Liver (tissue), 9 donors: ENCODE data around the gene FLNC. TPM values are rescaled to one million over a fixed set of nuclear protein-coding genes. Genes with fewer than 3 reads are reported as not detected.

ENCODE experiments used
- DNase-seq: peaks from one replicate; pipeline ENCODE4 v3.0.0-alpha.2; 2017; ENCODE audit warnings: low spot score
- H3K27ac ChIP-seq, 2 donors: one replicate each; pipeline ENCODE4 v1.7.0; 2013; ENCODE audit warnings: inconsistent platforms in 2 of 2, low read length in 2 of 2, control low read depth in 1 of 2, low read depth in 1 of 2, mild to moderate bottlenecking in 1 of 2
- H3K27me3 ChIP-seq, 4 donors: one replicate each; pipeline versions ENCODE4 v1.6.1 to v1.7.0; 2013; ENCODE audit warnings: low read length in 3 of 4, inconsistent platforms in 1 of 4, mild to moderate bottlenecking in 1 of 4, moderate library complexity in 1 of 4; ENCODE audit not compliant: control insufficient read depth in 4 of 4, insufficient read depth in 4 of 4
- H3K36me3 ChIP-seq, 4 donors: one replicate each; pipeline versions ENCODE4 v1.6.1 to v1.7.0; 2013; ENCODE audit warnings: low read length in 3 of 4, mild to moderate bottlenecking in 3 of 4, low read depth in 1 of 4, moderate library complexity in 1 of 4; ENCODE audit not compliant: control insufficient read depth in 4 of 4, insufficient read depth in 3 of 4
- H3K4me1 ChIP-seq, 4 donors: one replicate each; pipeline versions ENCODE4 v1.6.1 to v1.7.0; 2013; ENCODE audit warnings: low read length in 3 of 4, mild to moderate bottlenecking in 3 of 4, moderate library complexity in 1 of 4; ENCODE audit not compliant: control insufficient read depth in 4 of 4, insufficient read depth in 4 of 4
- H3K4me3 ChIP-seq, 3 donors: one replicate each; pipeline versions ENCODE4 v1.6.1 to v1.7.0; 2013; ENCODE audit warnings: low read length in 3 of 3, control low read depth in 1 of 3, low read depth in 1 of 3, mild to moderate bottlenecking in 1 of 3
- H3K9ac ChIP-seq, 2 donors: one replicate each; pipeline ENCODE4 v1.7.0; 2013; ENCODE audit warnings: low read length in 2 of 2, mild to moderate bottlenecking in 2 of 2, moderate library complexity in 2 of 2, control low read depth in 1 of 2, low read depth in 1 of 2
- H3K9me3 ChIP-seq, 4 donors: one replicate each; pipeline versions ENCODE4 v1.6.1 to v1.7.0; 2013; ENCODE audit warnings: low read length in 3 of 4; ENCODE audit not compliant: control insufficient read depth in 4 of 4
- EGR1 ChIP-seq, 2 donors: IDR thresholded peaks; 2 replicates each; pipeline ENCODE4 v1.6.1; 2016 to 2018; ENCODE audit warnings: antibody characterized with exemption in 2 of 2, low read depth in 2 of 2
- FOXA1 ChIP-seq: IDR thresholded peaks from 2 replicates; pipeline ENCODE4 v1.6.1; 2016; ENCODE audit warnings: antibody characterized with exemption
- FOXA2 ChIP-seq: IDR thresholded peaks from 2 replicates; pipeline ENCODE4 v1.6.1; 2016; ENCODE audit warnings: antibody characterized with exemption
- GABPA ChIP-seq, 2 donors: IDR thresholded peaks in 1 of 2; conservative IDR thresholded peaks in 1 of 2; 2 replicates each; pipeline ENCODE4 v1.6.1; 2016; ENCODE audit warnings: antibody characterized with exemption in 2 of 2, mild to moderate bottlenecking in 1 of 2, moderate library complexity in 1 of 2
- HNF4A ChIP-seq, 2 donors: conservative IDR thresholded peaks; 2 replicates each; pipeline ENCODE4 v1.6.1; 2016; ENCODE audit warnings: antibody characterized with exemption in 2 of 2, mild to moderate bottlenecking in 2 of 2
- HNF4G ChIP-seq: IDR thresholded peaks from 2 replicates; pipeline ENCODE4 v1.6.1; 2016; ENCODE audit warnings: antibody characterized with exemption
- JUND ChIP-seq, 2 donors: IDR thresholded peaks; 2 replicates each; pipeline ENCODE4 v1.6.1; 2016; ENCODE audit warnings: antibody characterized with exemption in 2 of 2
- NR2F2 ChIP-seq: IDR thresholded peaks from 2 replicates; pipeline ENCODE4 v1.6.1; 2016; ENCODE audit warnings: antibody characterized with exemption
- RAD21 ChIP-seq, 2 donors: IDR thresholded peaks; 2 replicates each; pipeline ENCODE4 v1.6.1; 2016; ENCODE audit warnings: antibody characterized with exemption in 2 of 2, mild to moderate bottlenecking in 2 of 2
- REST ChIP-seq: IDR thresholded peaks from 2 replicates; pipeline ENCODE4 v1.6.1; 2016; ENCODE audit warnings: antibody characterized with exemption, mild to moderate bottlenecking
- SP1 ChIP-seq: IDR thresholded peaks from 2 replicates; pipeline ENCODE4 v1.6.1; 2018; ENCODE audit warnings: antibody characterized with exemption, mild to moderate bottlenecking
- TAF1 ChIP-seq: conservative IDR thresholded peaks from 2 replicates; pipeline ENCODE4 v1.6.1; 2016; ENCODE audit warnings: antibody characterized with exemption, mild to moderate bottlenecking
- YY1 ChIP-seq: IDR thresholded peaks from 2 replicates; pipeline ENCODE4 v1.6.1; 2016; ENCODE audit warnings: antibody characterized with exemption, mild to moderate bottlenecking
- ZBTB33 ChIP-seq: IDR thresholded peaks from 2 replicates; pipeline ENCODE4 v1.6.1; 2016; ENCODE audit warnings: antibody characterized with exemption
- WGBS: extraction: QIAGEN DNeasy Blood & Tissue Kit; methylation state at CpG from one replicate; pipeline ENCODE4 v1.1.7; 2013; 5-methylcytosine and 5-hydroxymethylcytosine counted together
- polyA plus RNA-seq, 2 donors: library from polyadenylated mRNA; stranded (reverse) in 1 of 2; unstranded in 1 of 2; fragments of 200-250 nt in 1 of 2; fragments of >200 nt in 1 of 2; fragmentation: Nextera tagmentation in 1 of 2; extraction: Ambion mirVana in 1 of 2; gene quantifications; one replicate each; pipeline versions ENCODE4 v1.2.1 to v1.2.3, GENCODE V29; 2013 to 2015
- total RNA-seq, 2 donors: library from RNA; depleted of rRNA; stranded (reverse); fragments of >200 nt; gene quantifications; one replicate each; pipeline ENCODE4 v1.2.3, GENCODE V29; 2014
- TF ChIP-seq, protein P1 (sequence below): IDR thresholded peaks from 2 replicates; pipeline ENCODE4 v1.6.1; 2016; ENCODE audit warnings: antibody characterized with exemption
- TF ChIP-seq, protein P2 (sequence below): IDR thresholded peaks from 2 replicates; pipeline ENCODE4 v1.6.1; 2016; ENCODE audit warnings: antibody characterized with exemption
- TF ChIP-seq, protein P3 (sequence below): fragments of 150-350 bp; IDR thresholded peaks from 2 replicates; pipeline ENCODE4 v1.5.1; 2017; ENCODE audit warnings: improper control_type of control experiment, low read depth, low read length; ENCODE audit not compliant: missing input control
- donor health status: healthy.
- donor health status: healthy.
- donor health status: healthy.
- donor health status: healthy.
- donor health status: healthy.

The FLNC gene
- total and polyA plus RNA-seq, 4 donors = 0.03 to 2.3 (median 0.53) TPM

DNA sequence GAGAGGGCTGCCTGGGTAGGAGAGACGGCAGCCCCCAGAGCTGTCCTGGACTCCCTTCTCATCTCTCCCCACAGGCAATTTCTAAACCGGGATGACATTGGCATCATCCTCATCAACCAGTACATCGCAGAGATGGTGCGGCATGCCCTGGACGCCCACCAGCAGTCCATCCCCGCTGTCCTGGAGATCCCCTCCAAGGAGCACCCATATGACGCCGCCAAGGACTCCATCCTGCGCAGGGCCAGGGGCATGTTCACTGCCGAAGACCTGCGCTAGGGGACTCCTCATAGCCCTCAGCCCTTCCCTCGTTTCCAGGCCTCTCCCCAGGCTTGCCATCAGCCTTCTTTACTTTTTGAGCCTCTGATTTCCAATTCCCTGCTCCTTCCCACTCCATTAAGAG, 35.1 kb downstream of the FLNC start:
- no peak for TF ChIP-seq FOXA2
- TF ChIP-seq GABPA (IDR thresholded peaks at IDR 0.05 in 1 of 2, conservative IDR thresholded peaks at IDR 0.05 in 1 of 2) = no peak
- TF ChIP-seq JUND (IDR thresholded peaks at IDR 0.05) = no peak
- TF ChIP-seq, protein P1, sequence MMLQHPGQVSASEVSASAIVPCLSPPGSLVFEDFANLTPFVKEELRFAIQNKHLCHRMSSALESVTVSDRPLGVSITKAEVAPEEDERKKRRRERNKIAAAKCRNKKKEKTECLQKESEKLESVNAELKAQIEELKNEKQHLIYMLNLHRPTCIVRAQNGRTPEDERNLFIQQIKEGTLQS = no peak
- TF ChIP-seq SP1 = no peak
- TF ChIP-seq EGR1 (IDR thresholded peaks at IDR 0.05; ENCODE audit: low read depth in 2 of 2) = no peak
- no peak for TF ChIP-seq NR2F2
- no peak for TF ChIP-seq RAD21 (IDR thresholded peaks at IDR 0.05)
- no peak for TF ChIP-seq YY1
- TF ChIP-seq, protein P2, sequence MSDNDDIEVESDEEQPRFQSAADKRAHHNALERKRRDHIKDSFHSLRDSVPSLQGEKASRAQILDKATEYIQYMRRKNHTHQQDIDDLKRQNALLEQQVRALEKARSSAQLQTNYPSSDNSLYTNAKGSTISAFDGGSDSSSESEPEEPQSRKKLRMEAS = no peak
- TF ChIP-seq TAF1 = no peak
- TF ChIP-seq HNF4A (conservative IDR thresholded peaks at IDR 0.05) = no peak
- no peak for TF ChIP-seq FOXA1
- no peak for DNase-seq
- no peak overlapping the region for H3K9ac ChIP-seq

GRCh38 chr7:128865996-128866877, 36.0 kb downstream of the FLNC start:
- Histone ChIP-seq H3K9ac (no peak overlapping the region), H3K27me3 (no peaks in the 10 kb centered on the region), H3K4me3 (no peak overlapping the region), H3K4me1 (peaks cover 16 to 27% (median 21%) of the 10 kb centered on the region in 4 donors), H3K9me3 (no peaks in the 10 kb centered on the region), H3K36me3 (peaks cover 0 to 9% (median under 1%) of the 10 kb centered on the region in 4 donors), H3K27ac (no peak overlapping the region)
- WGBS = 96% methylated on average over 27 of the region's 27 CpGs
- no peak for DNase-seq
- TF ChIP-seq, protein P3, sequence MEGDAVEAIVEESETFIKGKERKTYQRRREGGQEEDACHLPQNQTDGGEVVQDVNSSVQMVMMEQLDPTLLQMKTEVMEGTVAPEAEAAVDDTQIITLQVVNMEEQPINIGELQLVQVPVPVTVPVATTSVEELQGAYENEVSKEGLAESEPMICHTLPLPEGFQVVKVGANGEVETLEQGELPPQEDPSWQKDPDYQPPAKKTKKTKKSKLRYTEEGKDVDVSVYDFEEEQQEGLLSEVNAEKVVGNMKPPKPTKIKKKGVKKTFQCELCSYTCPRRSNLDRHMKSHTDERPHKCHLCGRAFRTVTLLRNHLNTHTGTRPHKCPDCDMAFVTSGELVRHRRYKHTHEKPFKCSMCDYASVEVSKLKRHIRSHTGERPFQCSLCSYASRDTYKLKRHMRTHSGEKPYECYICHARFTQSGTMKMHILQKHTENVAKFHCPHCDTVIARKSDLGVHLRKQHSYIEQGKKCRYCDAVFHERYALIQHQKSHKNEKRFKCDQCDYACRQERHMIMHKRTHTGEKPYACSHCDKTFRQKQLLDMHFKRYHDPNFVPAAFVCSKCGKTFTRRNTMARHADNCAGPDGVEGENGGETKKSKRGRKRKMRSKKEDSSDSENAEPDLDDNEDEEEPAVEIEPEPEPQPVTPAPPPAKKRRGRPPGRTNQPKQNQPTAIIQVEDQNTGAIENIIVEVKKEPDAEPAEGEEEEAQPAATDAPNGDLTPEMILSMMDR = no peak
- TF ChIP-seq REST = no peak
- TF ChIP-seq ZBTB33 = no peak
- no peak for TF ChIP-seq HNF4G
- TF ChIP-seq GABPA (IDR thresholded peaks at IDR 0.05 in 1 of 2, conservative IDR thresholded peaks at IDR 0.05 in 1 of 2) = no peak
- TF ChIP-seq SP1 = no peak
- no peak for TF ChIP-seq RAD21 (IDR thresholded peaks at IDR 0.05)
- TF ChIP-seq, protein P2 = no peak
- TF ChIP-seq, protein P1 = no peak
- TF ChIP-seq FOXA1 = no peak

More for the DNA sequence above, 35.1 kb downstream of the FLNC start:
- H3K27me3 ChIP-seq = no peaks in the 10 kb centered on the region
- H3K27ac ChIP-seq = no peak overlapping the region
- peaks cover 16 to 27% (median 21%) of the 10 kb centered on the region in 4 donors for H3K4me1 ChIP-seq
- no peaks in the 10 kb centered on the region for H3K9me3 ChIP-seq
- WGBS = 96% methylated on average over 12 of the region's 12 CpGs
- H3K4me3 ChIP-seq = no peak overlapping the region
- peaks cover 0 to 9% (median under 1%) of the 10 kb centered on the region in 4 donors for H3K36me3 ChIP-seq
